Ammon's horn (tissue), 1 donor: Measurements from ENCODE around the gene SPECC1L.
"Not testable (repeated sequence)": the region's sequence is repeated elsewhere in the genome, so short reads cannot be mapped to it uniquely, and the experiment has no call there.

Experiments used
- DNase-seq: peaks from one replicate; pipeline ENCODE4 v3.0.0-alpha.2; 2016; ENCODE audit warnings: low spot score

The SPECC1L gene

GRCh38 chr22:24287801-24288200 lies 17.2 kb downstream of the SPECC1L start:
- not testable (repeated sequence) for DNase-seq

GRCh38 chr22:24289114-24289513 lies 18.5 kb downstream of the SPECC1L start:
- DNase-seq, result peak; percentile 34

- DNase-seq, result no peak
Observed at GRCh38 chr22:24289741-24290163, 19.1 kb downstream of the SPECC1L start.

GRCh38 chr22:24290459-24290858 lies 19.8 kb downstream of the SPECC1L start:
- DNase-seq, result no peak

DNA sequence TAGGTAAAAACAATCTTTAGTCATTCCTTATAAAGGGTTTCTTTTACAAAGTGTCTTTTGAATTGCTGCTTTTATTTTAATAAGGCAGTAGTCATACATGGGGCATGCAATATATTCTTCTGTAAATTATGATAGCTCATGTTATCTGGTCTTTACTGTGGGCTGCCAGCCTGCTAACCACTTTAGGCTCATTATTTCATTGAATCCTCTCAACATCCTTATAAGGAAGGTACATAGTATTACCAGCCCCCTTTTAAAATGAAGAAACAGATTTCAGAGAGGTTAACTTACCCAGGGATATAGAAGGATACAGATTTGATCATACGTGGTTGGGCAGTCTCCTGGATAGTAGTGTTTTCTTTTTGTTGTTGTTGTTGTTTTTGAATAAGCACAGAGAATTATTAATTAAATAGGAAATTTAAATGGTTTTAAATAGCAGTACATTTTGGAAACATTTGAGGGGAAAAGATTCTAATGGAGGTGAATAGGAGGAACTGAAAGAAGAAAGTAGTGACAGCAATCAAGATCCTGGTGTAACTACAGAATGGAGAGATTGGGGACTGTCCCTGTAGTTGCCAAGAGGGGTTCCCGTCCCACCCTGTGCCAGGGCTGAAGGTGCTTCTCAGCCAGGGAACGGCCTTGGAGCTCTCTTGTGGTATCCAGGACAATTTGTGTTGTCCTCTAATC lies 21.0 kb downstream of the SPECC1L start:
- no peak for DNase-seq

- not testable (repeated sequence) for DNase-seq
Observed at GRCh38 chr22:24292202-24292830, 21.7 kb downstream of the SPECC1L start.

DNA sequence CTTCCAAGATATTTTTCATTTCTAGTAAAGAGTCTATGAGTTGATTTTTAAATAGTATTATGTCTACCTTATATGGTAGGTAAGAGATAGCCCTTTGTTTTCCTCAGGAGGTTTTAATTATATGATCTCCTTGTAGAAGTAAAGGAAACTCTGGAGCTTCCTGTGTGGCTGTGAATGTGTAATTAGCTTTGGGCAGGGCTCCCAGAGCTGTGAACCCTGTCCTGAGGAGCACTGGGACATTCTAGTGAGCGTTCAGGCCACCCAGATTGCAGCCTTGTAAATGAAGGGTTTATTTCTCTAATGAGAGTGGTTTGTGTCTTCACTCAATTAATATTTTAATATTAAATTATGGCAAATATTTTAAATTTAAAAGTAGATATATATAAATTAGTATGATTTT lies 24.3 kb downstream of the SPECC1L start:
- DNase-seq, result not testable (repeated sequence)

- not testable (repeated sequence) for DNase-seq
Observed at GRCh38 chr22:24298497-24299155, 28.0 kb downstream of the SPECC1L start.

- not testable (repeated sequence) for DNase-seq
Observed at GRCh38 chr22:24300522-24300921, 29.9 kb downstream of the SPECC1L start.

- DNase-seq, result no peak
Observed at GRCh38 chr22:24302591-24302990, 32.0 kb downstream of the SPECC1L start.

DNA sequence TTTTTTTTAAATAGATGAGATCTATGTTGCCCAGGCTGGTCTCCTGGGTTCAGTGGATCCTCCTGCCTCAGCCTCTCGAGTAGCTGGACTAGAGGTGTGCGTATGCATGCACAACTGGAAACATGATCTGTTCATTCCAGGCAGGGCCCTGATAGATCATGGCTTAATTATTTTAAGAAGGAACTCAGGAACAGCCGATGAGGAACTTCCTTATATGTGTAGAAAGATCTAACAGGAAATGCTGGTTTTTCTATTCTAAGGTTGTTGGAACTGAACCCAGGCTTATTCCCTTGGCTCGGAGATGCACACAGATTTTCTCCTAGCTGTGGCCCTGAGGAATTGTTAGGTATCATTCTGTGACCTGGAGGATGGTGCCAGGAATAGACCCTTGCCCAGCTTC lies 32.4 kb downstream of the SPECC1L start:
- no peak for DNase-seq

DNA sequence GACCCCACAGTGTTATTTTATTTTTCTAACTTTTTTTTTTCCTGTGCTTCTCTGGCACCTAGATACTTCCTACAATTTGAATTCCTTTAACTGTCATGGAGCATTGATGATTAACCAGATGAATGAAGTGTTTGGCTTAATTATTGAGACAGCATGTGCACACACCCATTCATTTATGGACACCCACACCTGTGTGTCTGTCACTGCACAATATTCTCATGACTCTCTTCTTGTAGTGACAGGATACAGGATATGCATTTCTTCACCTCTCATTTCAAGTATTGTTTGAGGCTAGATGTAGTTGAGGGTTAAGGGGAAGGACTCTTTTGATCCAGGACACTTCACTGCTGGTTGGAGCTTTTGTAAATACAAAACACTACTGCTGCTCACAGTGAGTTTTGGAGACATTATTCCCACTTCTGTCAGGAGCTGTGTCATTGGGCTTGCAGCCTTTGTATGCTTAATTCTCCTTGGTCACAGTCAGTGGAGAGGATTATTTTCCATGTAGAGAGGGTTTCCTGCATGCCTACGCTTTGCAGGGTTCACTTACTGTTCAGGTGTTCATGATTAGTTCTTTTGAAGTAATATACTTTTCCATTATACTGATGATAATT lies 33.5 kb downstream of the SPECC1L start:
- DNase-seq, result no peak

- DNase-seq, result no peak
Observed at GRCh38 chr22:24305260-24305692, 34.6 kb downstream of the SPECC1L start.

- DNase-seq, result no peak
Observed at GRCh38 chr22:24310969-24311368, 40.3 kb downstream of the SPECC1L start.

DNA sequence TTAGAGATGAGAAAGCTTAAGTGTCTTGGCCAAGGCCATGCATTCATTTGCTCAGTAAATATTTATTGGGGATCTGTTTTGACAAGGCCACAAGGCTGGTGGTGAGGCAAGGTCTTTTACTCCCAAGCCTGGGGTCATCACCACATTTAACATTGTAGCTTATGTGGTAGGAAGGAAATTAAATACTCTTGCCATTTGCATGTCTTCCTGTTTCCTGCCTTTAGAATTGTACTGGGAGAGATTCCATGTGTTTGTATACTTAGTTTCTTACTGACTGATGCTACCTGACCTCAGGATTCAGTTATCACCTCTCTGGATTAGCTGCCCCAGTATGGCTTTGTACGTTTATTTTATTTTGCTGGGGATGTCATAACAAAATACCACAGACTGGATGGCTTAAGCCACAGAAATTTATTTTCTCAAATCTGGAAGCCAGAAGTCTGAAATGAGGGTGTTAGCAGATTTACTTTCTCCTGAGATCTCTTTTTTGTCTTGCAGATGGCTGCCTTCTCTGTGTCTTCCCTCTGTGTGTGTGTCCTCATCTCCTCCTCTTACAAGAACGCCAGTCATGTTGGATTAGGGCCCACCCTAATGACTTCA lies 44.8 kb downstream of the SPECC1L start:
- no peak for DNase-seq

GRCh38 chr22:24316264-24316663 lies 45.6 kb downstream of the SPECC1L start:
- DNase-seq, result not testable (repeated sequence)

GRCh38 chr22:24317511-24317910 lies 46.9 kb downstream of the SPECC1L start:
- DNase-seq, result not testable (repeated sequence)

DNA sequence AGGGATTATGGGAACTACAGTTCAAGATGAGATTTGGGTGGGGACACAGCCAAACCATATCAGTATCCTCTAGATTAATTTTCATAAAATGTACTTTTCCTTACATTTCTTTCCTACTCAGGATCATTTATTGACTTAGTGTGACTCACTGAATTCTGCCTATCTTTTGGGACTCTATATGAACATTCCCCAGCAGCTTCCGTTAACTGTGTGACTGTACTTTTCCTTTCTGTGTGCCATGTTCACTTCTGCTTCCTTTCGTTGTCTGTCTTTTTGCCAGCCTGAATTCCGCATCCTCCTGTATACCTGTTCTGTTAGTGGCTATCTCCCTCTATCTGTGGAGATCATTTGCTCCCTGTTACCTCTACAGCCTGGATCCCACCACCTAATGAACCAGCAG lies 48.8 kb downstream of the SPECC1L start:
- DNase-seq, result no peak

DNA sequence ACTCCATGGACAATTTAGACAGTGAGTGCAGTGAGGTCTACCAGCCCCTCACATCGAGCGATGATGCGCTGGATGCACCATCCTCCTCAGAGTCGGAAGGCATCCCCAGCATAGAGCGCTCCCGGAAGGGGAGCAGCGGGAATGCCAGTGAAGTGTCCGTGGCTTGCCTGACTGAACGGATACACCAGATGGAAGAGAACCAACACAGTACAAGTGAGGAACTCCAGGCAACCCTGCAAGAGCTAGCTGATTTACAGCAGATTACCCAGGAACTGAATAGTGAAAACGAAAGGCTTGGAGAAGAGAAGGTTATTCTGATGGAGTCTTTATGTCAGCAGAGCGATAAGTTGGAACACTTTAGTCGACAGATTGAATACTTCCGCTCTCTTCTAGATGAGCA lies 51.4 kb downstream of the SPECC1L start:
- no peak for DNase-seq

- DNase-seq, result no peak
Observed at GRCh38 chr22:24322522-24322921, 51.9 kb downstream of the SPECC1L start.

DNA sequence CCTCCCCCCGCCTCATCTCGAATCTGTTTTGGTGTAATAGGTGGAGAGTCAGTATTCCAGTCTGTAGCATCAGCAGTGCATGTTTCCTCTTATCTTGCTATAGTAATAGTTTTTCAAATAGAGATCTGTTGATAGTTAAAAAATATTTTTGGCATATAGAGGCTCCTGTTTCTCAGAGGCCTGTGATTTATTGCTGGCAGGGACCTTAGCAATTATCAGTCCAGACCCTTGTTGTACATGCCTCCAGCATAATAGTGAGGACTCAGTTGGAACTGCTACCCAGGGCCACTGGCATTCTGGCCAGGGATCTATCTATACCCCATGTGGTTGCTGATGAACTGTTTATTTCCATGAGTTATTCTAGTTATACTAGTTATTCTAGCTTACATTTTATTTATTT lies 52.6 kb downstream of the SPECC1L start:
- no peak for DNase-seq

- DNase-seq, result no peak
Observed at GRCh38 chr22:24323695-24324094, 53.1 kb downstream of the SPECC1L start.
